GM23338 (cell line): ENCODE measurements around the gene CGB1. TPM values are rescaled to one million over a fixed set of nuclear protein-coding genes. Genes with fewer than 3 reads are reported as not detected.
A peak's percentile ranks its signal among the peaks of the same experiment; 100 is the strongest.

ENCODE experiments used
- ATAC-seq: fragments of 200-7000 bp; cut with Tn5 transposase; 3 replicates; pipeline ENCODE4 v1.9.1; 2020
- DNase-seq: peaks from one replicate; pipeline ENCODE4 v3.0.0-alpha.2; 2015; ENCODE audit warnings: low spot score
- H2AFZ ChIP-seq: fragments of 200-600 bp; sonication (generic); 2 replicates; pipeline ENCODE4 v1.8.0; 2016; ENCODE audit warnings: antibody characterized with exemption, mild to moderate bottlenecking, moderate library complexity
- H3F3A ChIP-seq: fragments of 200-600 bp; sonication (generic); replicated peaks from 2 replicates; pipeline ENCODE4 v1.8.0; 2017; ENCODE audit warnings: antibody characterized with exemption, mixed run types, low read depth
- H3K27ac ChIP-seq: fragments of 200-600 bp; sonication (generic); 2 replicates; pipeline ENCODE4 v1.6.1; 2016; ENCODE audit warnings: low read depth
- H3K27me3 ChIP-seq: fragments of 200-600 bp; sonication (generic); 2 replicates; pipeline ENCODE4 v1.8.0; 2016; ENCODE audit warnings: mild to moderate bottlenecking, mixed run types, moderate library complexity; ENCODE audit not compliant: insufficient read depth
- H3K36me3 ChIP-seq: fragments of 200-600 bp; sonication (generic); 2 replicates; pipeline ENCODE4 v1.8.0; 2016; ENCODE audit warnings: mild to moderate bottlenecking; ENCODE audit not compliant: insufficient read depth
- H3K4me1 ChIP-seq: fragments of 200-600 bp; sonication (generic); 2 replicates; pipeline ENCODE4 v1.8.0; 2016; ENCODE audit warnings: mild to moderate bottlenecking, moderate library complexity; ENCODE audit not compliant: insufficient read depth
- H3K4me2 ChIP-seq: fragments of 200-600 bp; sonication (generic); 2 replicates; pipeline ENCODE4 v1.7.1; 2017; ENCODE audit warnings: mixed run types
- H3K4me3 ChIP-seq: fragments of 200-600 bp; sonication (generic); 2 replicates; pipeline ENCODE4 v1.6.1; 2016; ENCODE audit warnings: mixed run types
- H3K79me2 ChIP-seq: fragments of 200-600 bp; sonication (generic); replicated peaks from 2 replicates; pipeline ENCODE4 v1.8.0; 2017; ENCODE audit warnings: mild to moderate bottlenecking; ENCODE audit not compliant: insufficient read depth
- H3K9me2 ChIP-seq: fragments of 200-600 bp; sonication (generic); 2 replicates; pipeline ENCODE4 v1.8.0; 2017; ENCODE audit not compliant: insufficient read depth
- H4K20me1 ChIP-seq: fragments of 200-600 bp; sonication (generic); replicated peaks from 2 replicates; pipeline ENCODE4 v1.8.0; 2017; ENCODE audit warnings: mild to moderate bottlenecking; ENCODE audit not compliant: insufficient read depth
- H3K27ac Mint-ChIP-seq: 2 replicates; pipeline ENCODE4 v1.8.0; 2020; ENCODE audit warnings: inconsistent platforms, mild to moderate bottlenecking, moderate library complexity, mixed read lengths
- H3K27me3 Mint-ChIP-seq: 3 replicates; pipeline ENCODE4 v1.8.0; 2022; ENCODE audit warnings: low read depth, mild to moderate bottlenecking, moderate library complexity, mixed read lengths, inconsistent platforms; ENCODE audit not compliant: insufficient read depth, poor library complexity
- H3K36me3 Mint-ChIP-seq: 3 replicates; pipeline ENCODE4 v1.8.0; 2021; ENCODE audit warnings: low read depth, mild to moderate bottlenecking, inconsistent platforms, moderate library complexity, mixed read lengths
- H3K4me1 Mint-ChIP-seq: 3 replicates; pipeline ENCODE4 v1.8.0; 2020; ENCODE audit warnings: mild to moderate bottlenecking, inconsistent platforms, mixed read lengths
- H3K4me3 Mint-ChIP-seq: 3 replicates; pipeline ENCODE4 v1.8.0; 2021; ENCODE audit warnings: moderate library complexity, mild to moderate bottlenecking, inconsistent platforms, mixed read lengths
- H3K9me3 Mint-ChIP-seq: 3 replicates; pipeline ENCODE4 v1.8.0; 2020; ENCODE audit warnings: moderate library complexity, mild to moderate bottlenecking, inconsistent platforms, mixed read lengths
- ETS1 ChIP-seq: IDR thresholded peaks from 2 replicates; pipeline ENCODE4 v1.6.1; 2016; ENCODE audit warnings: antibody characterized with exemption
- EZH2 ChIP-seq: fragments of 200-600 bp; sonication (generic); IDR thresholded peaks from one replicate; pipeline ENCODE4 v1.8.0; 2017; ENCODE audit warnings: antibody characterized with exemption, mild to moderate bottlenecking, low read depth; ENCODE audit not compliant: unreplicated experiment
- NANOG ChIP-seq: IDR thresholded peaks from 2 replicates; pipeline ENCODE4 v1.6.1; 2016; ENCODE audit warnings: antibody characterized with exemption, borderline replicate concordance
- POLR2AphosphoS5 ChIP-seq: IDR thresholded peaks from 2 replicates; pipeline ENCODE4 v1.6.1; 2016; ENCODE audit warnings: antibody characterized with exemption, low read depth
- ZNF331 ChIP-seq: fragments of 250-450 bp; sonication (Bioruptor Pico); IDR thresholded peaks from 2 replicates; pipeline ENCODE4 v1.5.0; 2020; ENCODE audit warnings: low read depth, mild to moderate bottlenecking, moderate library complexity
- ZNF462 ChIP-seq: fragments of 250-450 bp; sonication (Bioruptor Pico); IDR thresholded peaks from 2 replicates; pipeline ENCODE4 v1.5.0; 2020; ENCODE audit warnings: mild to moderate bottlenecking, moderate library complexity
- polyA plus RNA-seq: library from polyadenylated mRNA; unstranded; fragments of >200 nt; fragmentation: Nextera tagmentation; extraction: Ambion mirVana; gene quantifications from 2 replicates; pipeline ENCODE4 v1.2.1, GENCODE V29; 2016
- total RNA-seq: library from RNA; depleted of rRNA; stranded (reverse); fragments of >200 nt; shearing (Covaris generic); gene quantifications from 2 replicates; pipeline ENCODE4 v1.2.3, GENCODE V29; 2014
- TF ChIP-seq, protein P1 (sequence below), 2 experiments: fragments of 200-600 bp in 1 of 2; sonication (generic) in 1 of 2; conservative IDR thresholded peaks; 2 replicates each; pipeline versions ENCODE4 v1.5.1 to v1.6.1; 2016 to 2017; ENCODE audit warnings: antibody characterized with exemption in 2 of 2, low read depth in 2 of 2, mild to moderate bottlenecking in 2 of 2, moderate library complexity in 1 of 2

Gene CGB1
- total and polyA plus RNA-seq, 2 experiments from 2014 or later = 0.52 TPM; not detected in 1

DNA sequence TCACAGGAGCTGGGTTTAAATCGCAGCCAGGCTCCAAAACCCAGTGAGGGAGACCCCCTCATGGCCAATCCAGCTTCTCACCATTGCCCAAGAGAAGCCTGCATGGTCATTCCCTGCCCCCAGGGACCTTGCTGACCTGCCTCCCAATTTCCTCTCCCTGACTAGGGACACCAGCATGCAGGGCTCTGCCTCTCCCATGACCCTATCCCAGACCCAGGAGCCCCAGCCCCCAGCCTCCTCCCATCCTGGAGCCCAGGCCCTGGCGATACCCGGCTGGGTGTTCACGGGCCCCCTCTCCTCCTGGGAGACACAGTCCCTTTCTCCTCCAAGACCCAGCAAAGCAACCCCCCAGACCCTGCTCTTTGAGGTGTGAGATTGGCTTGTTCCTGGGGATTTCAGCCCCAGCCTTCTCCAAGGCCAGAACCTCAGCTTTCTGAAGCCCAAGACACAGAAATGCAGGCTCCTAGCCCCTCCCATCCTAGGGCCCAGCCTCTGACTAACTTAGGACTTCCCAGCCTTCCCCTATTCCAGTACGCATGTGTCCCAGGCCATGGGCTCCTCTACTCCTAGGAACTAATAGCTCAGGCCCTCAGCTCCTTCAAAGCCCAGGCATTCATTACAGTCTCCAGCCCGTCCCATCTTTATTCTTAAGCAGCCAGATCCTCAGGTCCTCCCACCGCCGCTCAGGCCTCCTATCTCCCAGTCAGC, 44.7 kb downstream of the CGB1 start:
- H3K9me3 Mint-ChIP-seq = no peaks in the 10 kb centered on the region
- H3K27me3 Mint-ChIP-seq = peaks cover 14% of the 10 kb centered on the region
- DNase-seq (peak; percentile 64), ATAC-seq (peak; percentile 34)
- peak overlapping the region; percentile 96 for H3K4me3 Mint-ChIP-seq
- H3K4me1 ChIP-seq = peaks cover 13% of the 10 kb centered on the region; the same call in 1 of the 2 replicates
- peaks cover 6% of the 10 kb centered on the region for H3K36me3 ChIP-seq
- peaks cover 34% of the 10 kb centered on the region for H3K36me3 Mint-ChIP-seq
- no peaks in the 10 kb centered on the region for H3K9me2 ChIP-seq
- TF ChIP-seq, protein P1, sequence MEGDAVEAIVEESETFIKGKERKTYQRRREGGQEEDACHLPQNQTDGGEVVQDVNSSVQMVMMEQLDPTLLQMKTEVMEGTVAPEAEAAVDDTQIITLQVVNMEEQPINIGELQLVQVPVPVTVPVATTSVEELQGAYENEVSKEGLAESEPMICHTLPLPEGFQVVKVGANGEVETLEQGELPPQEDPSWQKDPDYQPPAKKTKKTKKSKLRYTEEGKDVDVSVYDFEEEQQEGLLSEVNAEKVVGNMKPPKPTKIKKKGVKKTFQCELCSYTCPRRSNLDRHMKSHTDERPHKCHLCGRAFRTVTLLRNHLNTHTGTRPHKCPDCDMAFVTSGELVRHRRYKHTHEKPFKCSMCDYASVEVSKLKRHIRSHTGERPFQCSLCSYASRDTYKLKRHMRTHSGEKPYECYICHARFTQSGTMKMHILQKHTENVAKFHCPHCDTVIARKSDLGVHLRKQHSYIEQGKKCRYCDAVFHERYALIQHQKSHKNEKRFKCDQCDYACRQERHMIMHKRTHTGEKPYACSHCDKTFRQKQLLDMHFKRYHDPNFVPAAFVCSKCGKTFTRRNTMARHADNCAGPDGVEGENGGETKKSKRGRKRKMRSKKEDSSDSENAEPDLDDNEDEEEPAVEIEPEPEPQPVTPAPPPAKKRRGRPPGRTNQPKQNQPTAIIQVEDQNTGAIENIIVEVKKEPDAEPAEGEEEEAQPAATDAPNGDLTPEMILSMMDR (conservative IDR thresholded peaks at IDR 0.05; ENCODE audit: low read depth in 2 of 2) = no peak
- TF ChIP-seq ETS1 = no peak
- TF ChIP-seq ZNF331 (CRISPR knock-in tag) = no peak
- peaks cover 24% of the 10 kb centered on the region for H3K4me1 Mint-ChIP-seq
- H3K4me2 ChIP-seq = peak overlapping the region; percentile 98
- no peak overlapping the region for H2AFZ ChIP-seq
- H3F3A ChIP-seq = 0 out of 2 replicates have a peak, but pooled peaks cover 3% of the 10 kb centered on the region
- peak overlapping the region; percentile 97 for H3K27ac Mint-ChIP-seq
- peaks cover 6% of the 10 kb centered on the region for H4K20me1 ChIP-seq
- H3K4me3 ChIP-seq = peak overlapping the region; percentile 100
- no peak overlapping the region for H3K27ac ChIP-seq
- no peaks in the 10 kb centered on the region for H3K27me3 ChIP-seq
- peaks cover 48% of the 10 kb centered on the region for H3K79me2 ChIP-seq

DNA sequence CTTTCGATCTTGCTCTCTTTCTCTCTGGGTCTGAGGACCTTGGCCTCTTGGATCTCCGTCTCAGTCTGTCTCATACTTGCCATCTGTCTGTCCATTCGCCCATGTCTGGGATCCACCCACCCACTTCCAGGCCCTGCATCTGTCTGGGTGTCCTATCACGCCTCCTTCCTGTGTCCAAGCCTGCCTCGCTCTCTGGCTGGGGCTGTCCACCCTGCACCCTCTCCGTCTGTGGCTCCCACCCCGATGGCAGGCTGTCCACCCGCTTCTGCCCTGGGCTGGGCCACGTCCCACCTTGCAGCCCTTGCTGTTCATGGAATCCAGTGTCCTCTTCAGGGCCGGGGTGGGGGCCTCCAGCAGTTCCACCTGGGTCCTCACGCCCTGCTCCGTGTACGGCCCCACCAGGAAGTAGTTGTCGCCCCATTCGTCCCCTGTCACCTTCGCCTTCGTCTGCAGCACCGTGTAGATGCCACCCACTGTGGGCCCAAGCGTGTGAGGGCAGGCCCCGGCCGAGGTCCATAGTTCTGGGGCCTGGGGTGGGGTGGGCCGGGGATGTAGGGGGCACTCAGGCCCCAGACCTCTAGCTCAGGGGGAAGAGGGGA, 45.6 kb downstream of the CGB1 start:
- peaks cover 13% of the 10 kb centered on the region; the same call in 1 of the 2 replicates for H3K4me1 ChIP-seq
- TF ChIP-seq, protein P1 (conservative IDR thresholded peaks at IDR 0.05; ENCODE audit: low read depth in 2 of 2) = no peak
- no peak for TF ChIP-seq EZH2
- TF ChIP-seq ZNF462 (CRISPR knock-in tag) = no peak
- TF ChIP-seq POLR2AphosphoS5 = no peak
- no peak for TF ChIP-seq NANOG

More for the DNA sequence above, 45.6 kb downstream of the CGB1 start:
- H3K4me2 ChIP-seq = 0 out of 2 replicates have a peak overlapping the region, but pooled peaks have one; percentile 98
- H3K36me3 ChIP-seq = peaks cover 6% of the 10 kb centered on the region
- no peak for ATAC-seq
- H3K9me2 ChIP-seq = no peaks in the 10 kb centered on the region
- Mint-ChIP-seq H3K9me3 (no peaks in the 10 kb centered on the region), H3K27ac (no peak overlapping the region; the same call in 1 of the 2 replicates), H3K27me3 (peaks cover 14% of the 10 kb centered on the region), H3K36me3 (peaks cover 36% of the 10 kb centered on the region), H3K4me3 (peak overlapping the region; percentile 42; the same call in 1 of the 3 replicates), H3K4me1 (peaks cover 24% of the 10 kb centered on the region)
- H3K27ac ChIP-seq = no peak overlapping the region
- no peak for DNase-seq
- peaks cover 38% of the 10 kb centered on the region for H3K79me2 ChIP-seq
- H4K20me1 ChIP-seq = peaks cover 6% of the 10 kb centered on the region
- H3K4me3 ChIP-seq = no peak overlapping the region
- no peak overlapping the region for H2AFZ ChIP-seq
- H3K27me3 ChIP-seq = no peaks in the 10 kb centered on the region
- H3F3A ChIP-seq = 0 out of 2 replicates have a peak, but pooled peaks cover 3% of the 10 kb centered on the region
